ENCODE data around the gene MICAL3.

DNA sequence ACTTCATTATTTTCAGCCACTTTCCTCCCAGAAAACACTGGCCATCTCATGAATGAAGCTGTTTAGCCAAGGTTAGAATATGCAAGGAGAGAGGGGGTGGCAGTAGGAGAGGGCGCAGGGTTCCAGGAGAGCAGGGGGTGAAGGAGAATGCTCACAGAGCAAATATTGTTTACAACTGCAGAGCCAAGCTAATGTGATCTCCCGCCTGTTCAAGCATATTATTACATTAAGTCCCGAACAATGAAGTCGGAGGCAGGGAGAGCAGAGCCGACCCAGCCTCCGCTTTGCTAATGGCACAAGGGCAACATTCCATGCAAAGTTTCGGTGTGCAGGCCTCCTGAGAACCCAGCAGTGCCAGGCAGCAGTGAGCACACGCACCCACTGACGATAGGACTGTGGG, 80.1 kb downstream of the MICAL3 start:
- TF ChIP-seq, protein P1, sequence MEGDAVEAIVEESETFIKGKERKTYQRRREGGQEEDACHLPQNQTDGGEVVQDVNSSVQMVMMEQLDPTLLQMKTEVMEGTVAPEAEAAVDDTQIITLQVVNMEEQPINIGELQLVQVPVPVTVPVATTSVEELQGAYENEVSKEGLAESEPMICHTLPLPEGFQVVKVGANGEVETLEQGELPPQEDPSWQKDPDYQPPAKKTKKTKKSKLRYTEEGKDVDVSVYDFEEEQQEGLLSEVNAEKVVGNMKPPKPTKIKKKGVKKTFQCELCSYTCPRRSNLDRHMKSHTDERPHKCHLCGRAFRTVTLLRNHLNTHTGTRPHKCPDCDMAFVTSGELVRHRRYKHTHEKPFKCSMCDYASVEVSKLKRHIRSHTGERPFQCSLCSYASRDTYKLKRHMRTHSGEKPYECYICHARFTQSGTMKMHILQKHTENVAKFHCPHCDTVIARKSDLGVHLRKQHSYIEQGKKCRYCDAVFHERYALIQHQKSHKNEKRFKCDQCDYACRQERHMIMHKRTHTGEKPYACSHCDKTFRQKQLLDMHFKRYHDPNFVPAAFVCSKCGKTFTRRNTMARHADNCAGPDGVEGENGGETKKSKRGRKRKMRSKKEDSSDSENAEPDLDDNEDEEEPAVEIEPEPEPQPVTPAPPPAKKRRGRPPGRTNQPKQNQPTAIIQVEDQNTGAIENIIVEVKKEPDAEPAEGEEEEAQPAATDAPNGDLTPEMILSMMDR (IDR thresholded peaks at IDR 0.05; ENCODE audit: low read depth, low read length), result no peak
- no peak for TF ChIP-seq EZH2phosphoT487 (IDR thresholded peaks at IDR 0.05; ENCODE audit: low read depth)

All from OCI-LY3 (cell line).